Panc1 (cell line): ENCODE results near the gene OLAH. TPM values are rescaled to one million over a fixed set of nuclear protein-coding genes. Genes with fewer than 3 reads are reported as not detected.

Experiments
- ATAC-seq: fragments of 200-7000 bp; cut with Tn5 transposase; 2 replicates; pipeline ENCODE4 v1.9.1; 2020; ENCODE audit warnings: mild to moderate bottlenecking, moderate library complexity
- BruUV-seq: library from RNA; stranded (reverse); fragments of 400-500 nt; replicated peaks from 2 replicates; lab custom pipeline; 2021; lab: Mats Ljungman, UMichigan
- CTCF ChIA-PET: fragments of 300-600 bp; sonication (Branson Sonifier 250); formaldehyde crosslinking; loops from one replicate; lab custom pipeline; 2022; ENCODE audit warnings: antibody characterized with exemption; lab: Charles Lee
- POLR2A ChIA-PET: fragments of 300-600 bp; sonication (Branson Sonifier 250); formaldehyde crosslinking; loops from one replicate; lab custom pipeline; 2022; ENCODE audit warnings: antibody characterized with exemption; lab: Charles Lee
- DNase-seq: peaks from one replicate; pipeline ENCODE4 v3.0.0-alpha.2; 2010; ENCODE audit warnings: low read depth, low spot score
- H3K27ac ChIP-seq: 2 replicates; pipeline ENCODE4 v1.5.1; 2011; ENCODE audit warnings: mild to moderate bottlenecking, low read length, inconsistent platforms
- H3K27me3 ChIP-seq: fragments of 200-500 bp; sonication (Bioruptor generic); 2 replicates; pipeline ENCODE4 v1.6.0; 2014; ENCODE audit warnings: low read length, inconsistent platforms; ENCODE audit not compliant: control insufficient read depth, insufficient read depth
- H3K36me3 ChIP-seq: fragments of 200-500 bp; sonication (Bioruptor generic); 2 replicates; pipeline ENCODE4 v1.5.1; 2014; ENCODE audit warnings: inconsistent platforms, mild to moderate bottlenecking, low read length, moderate library complexity; ENCODE audit not compliant: control insufficient read depth, insufficient read depth
- H3K4me1 ChIP-seq: 2 replicates; pipeline ENCODE4 v1.5.1; 2011; ENCODE audit warnings: inconsistent platforms, mild to moderate bottlenecking, low read length, moderate library complexity; ENCODE audit not compliant: control insufficient read depth, insufficient read depth
- H3K4me3 ChIP-seq, 2 experiments: 2 replicates each; pipeline ENCODE4 v1.5.1; 2011 to 2012; ENCODE audit warnings: low read depth in 2 of 2, low read length in 2 of 2, mild to moderate bottlenecking in 2 of 2, inconsistent platforms in 1 of 2, moderate library complexity in 1 of 2
- H3K9me3 ChIP-seq: fragments of 200-500 bp; sonication (Bioruptor generic); 2 replicates; pipeline ENCODE4 v1.5.1; 2014; ENCODE audit warnings: low read depth, mild to moderate bottlenecking, inconsistent platforms, low read length, moderate library complexity; ENCODE audit not compliant: control insufficient read depth, insufficient read depth
- POLR2AphosphoS5 ChIP-seq: IDR thresholded peaks from 2 replicates; pipeline ENCODE4 v1.6.1; 2012; ENCODE audit warnings: mild to moderate bottlenecking, low read depth, low read length, moderate library complexity
- REST ChIP-seq, 2 experiments: IDR thresholded peaks; 2 replicates each; pipeline ENCODE4 v1.6.1; 2011 to 2012; ENCODE audit warnings: low read depth in 2 of 2, control low read depth in 1 of 2, low read length in 1 of 2, mild to moderate bottlenecking in 1 of 2, moderate library complexity in 1 of 2; ENCODE audit not compliant: insufficient read depth in 1 of 2
- SIN3A ChIP-seq: IDR thresholded peaks from 2 replicates; pipeline ENCODE4 v1.6.1; 2012; ENCODE audit warnings: low read depth, mild to moderate bottlenecking, low read length, moderate library complexity, borderline replicate concordance; ENCODE audit not compliant: insufficient read depth
- TCF7L2 ChIP-seq: IDR thresholded peaks from 2 replicates; pipeline ENCODE4 v1.6.1; 2011; ENCODE audit warnings: mild to moderate bottlenecking, low read depth, low read length, inconsistent platforms
- in situ Hi-C: cut with HindIII; loops from 2 replicates; pipeline ENCODE4 v1.10.0; 2016; ENCODE audit warnings: low sequenced_read_pairs, low pct_unique_long_range_greater_than_20kb
- intact Hi-C: fragments of 100-400 bp; cut with micrococcal nuclease; formaldehyde crosslinking; loops from one replicate; pipeline ENCODE4 v1.10.0; 2022; ENCODE audit not compliant: unreplicated experiment
- total RNA-seq: library from RNA; stranded (reverse); gene quantifications from one replicate; pipeline ENCODE4 v1.2.1, GENCODE V29; 2021; ENCODE audit not compliant: unreplicated experiment
- TF ChIP-seq, protein P1 (sequence below): fragments of 450-650 bp; IDR thresholded peaks from 2 replicates; pipeline ENCODE4 v1.5.1; 2017; ENCODE audit warnings: mild to moderate bottlenecking

Gene OLAH
- total RNA-seq, 1 experiment from 2014 or later: not detected

DNA sequence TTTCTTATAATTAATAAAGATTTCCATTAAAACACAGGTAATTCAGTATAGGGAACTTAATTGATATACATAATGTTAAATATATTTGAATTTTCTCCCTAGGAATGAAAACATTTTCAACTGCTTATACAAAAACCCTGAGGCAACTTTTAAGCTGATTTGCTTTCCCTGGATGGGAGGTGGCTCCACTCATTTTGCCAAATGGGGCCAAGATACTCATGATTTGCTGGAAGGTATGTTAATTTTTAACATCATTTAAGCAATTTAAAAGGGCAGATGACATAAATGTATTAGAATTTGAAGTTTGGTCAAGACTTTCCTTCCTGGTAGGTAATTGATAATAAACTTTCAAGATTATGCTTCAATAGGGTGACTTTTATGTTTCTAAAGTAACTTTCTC, 5.8 kb downstream of the OLAH start:
- POLR2A ChIA-PET: no interaction called here
- CTCF ChIA-PET: no interaction called here

DNA sequence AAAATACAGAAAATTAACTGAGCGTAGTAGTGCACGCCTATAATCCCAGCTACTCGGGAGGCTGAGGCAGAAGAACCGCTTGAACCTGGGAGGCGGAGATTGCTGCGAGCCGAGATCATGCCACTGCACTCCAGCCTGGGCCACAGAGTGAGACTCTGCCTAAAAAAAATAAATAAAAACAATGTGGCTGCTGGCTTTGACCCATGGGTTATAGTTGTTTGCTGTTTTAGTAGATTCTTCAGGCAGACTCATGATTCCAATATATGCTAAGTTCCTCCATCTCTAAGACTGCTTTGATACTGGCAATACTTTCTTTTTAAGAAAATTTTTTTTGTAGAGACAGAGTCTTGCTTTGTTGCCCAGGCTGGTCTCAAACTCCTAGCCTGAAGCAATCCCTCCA, 8.4 kb downstream of the OLAH start:
- Histone ChIP-seq H3K4me3 (no peak overlapping the region), H3K36me3 (no peaks in the 10 kb centered on the region), H3K27me3 (no peaks in the 10 kb centered on the region), H3K9me3 (no peaks in the 10 kb centered on the region), H3K4me1 (no peaks in the 10 kb centered on the region), H3K27ac (no peak overlapping the region)
- intact Hi-C loops (no loop called here), in situ Hi-C loops (no loop called here)
- ChIA-PET CTCF (no interaction called here), POLR2A (no interaction called here)
- ATAC-seq (no peak), DNase-seq (no peak)
- TF ChIP-seq REST (IDR thresholded peaks at IDR 0.05; ENCODE audit: insufficient read depth in 1 of 2, low read depth in 2 of 2, low read length in 1 of 2) (no peak), SIN3A (no peak), TCF7L2 (no peak), POLR2AphosphoS5 (no peak)
- TF ChIP-seq, protein P1, sequence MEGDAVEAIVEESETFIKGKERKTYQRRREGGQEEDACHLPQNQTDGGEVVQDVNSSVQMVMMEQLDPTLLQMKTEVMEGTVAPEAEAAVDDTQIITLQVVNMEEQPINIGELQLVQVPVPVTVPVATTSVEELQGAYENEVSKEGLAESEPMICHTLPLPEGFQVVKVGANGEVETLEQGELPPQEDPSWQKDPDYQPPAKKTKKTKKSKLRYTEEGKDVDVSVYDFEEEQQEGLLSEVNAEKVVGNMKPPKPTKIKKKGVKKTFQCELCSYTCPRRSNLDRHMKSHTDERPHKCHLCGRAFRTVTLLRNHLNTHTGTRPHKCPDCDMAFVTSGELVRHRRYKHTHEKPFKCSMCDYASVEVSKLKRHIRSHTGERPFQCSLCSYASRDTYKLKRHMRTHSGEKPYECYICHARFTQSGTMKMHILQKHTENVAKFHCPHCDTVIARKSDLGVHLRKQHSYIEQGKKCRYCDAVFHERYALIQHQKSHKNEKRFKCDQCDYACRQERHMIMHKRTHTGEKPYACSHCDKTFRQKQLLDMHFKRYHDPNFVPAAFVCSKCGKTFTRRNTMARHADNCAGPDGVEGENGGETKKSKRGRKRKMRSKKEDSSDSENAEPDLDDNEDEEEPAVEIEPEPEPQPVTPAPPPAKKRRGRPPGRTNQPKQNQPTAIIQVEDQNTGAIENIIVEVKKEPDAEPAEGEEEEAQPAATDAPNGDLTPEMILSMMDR: no peak
- BruUV-seq: no TSS peak

More for the DNA sequence above, 5.8 kb downstream of the OLAH start:
- Histone ChIP-seq H3K4me3 (no peak overlapping the region), H3K36me3 (no peaks in the 10 kb centered on the region), H3K27ac (no peak overlapping the region), H3K27me3 (no peaks in the 10 kb centered on the region), H3K4me1 (no peaks in the 10 kb centered on the region), H3K9me3 (no peaks in the 10 kb centered on the region)
- no TSS peak for BruUV-seq
- in situ Hi-C loops: no loop called here
- DNase-seq: no peak
- ATAC-seq: no peak
- intact Hi-C loops: no loop called here
- TF ChIP-seq POLR2AphosphoS5 (no peak), TCF7L2 (no peak), REST (IDR thresholded peaks at IDR 0.05; ENCODE audit: insufficient read depth in 1 of 2, low read depth in 2 of 2, low read length in 1 of 2) (no peak)
- TF ChIP-seq, protein P1: no peak
